HepG2 (cell line): ENCODE data around the gene ADRM1. TPM values are rescaled to one million over a fixed set of nuclear protein-coding genes. Genes with fewer than 3 reads are reported as not detected.
A peak's percentile ranks its signal among the peaks of the same experiment; 100 is the strongest.

ENCODE experiments used
- ATF2 ChIP-seq: sonication (generic); formaldehyde crosslinking; IDR thresholded peaks from 2 replicates; pipeline ENCODE4 v1.4.0; 2020; ENCODE audit warnings: missing genetic modification reagents
- CERS6 ChIP-seq: sonication (generic); formaldehyde crosslinking; IDR thresholded peaks from 2 replicates; pipeline ENCODE4 v1.5.0; 2020; ENCODE audit warnings: missing genetic modification reagents
- GATAD1 ChIP-seq: IDR thresholded peaks from 2 replicates; pipeline ENCODE4 v1.6.1; 2016; ENCODE audit warnings: missing genetic modification reagents, missing compliant biosample characterization
- GMEB1 ChIP-seq: sonication (generic); formaldehyde crosslinking; IDR thresholded peaks from 2 replicates; pipeline ENCODE4 v1.5.1; 2020; ENCODE audit warnings: missing genetic modification reagents, mild to moderate bottlenecking, borderline replicate concordance
- HOMEZ ChIP-seq: IDR thresholded peaks from 2 replicates; pipeline ENCODE4 v1.6.1; 2016; ENCODE audit warnings: low read depth
- IRX3 ChIP-seq: sonication (generic); formaldehyde crosslinking; IDR thresholded peaks from 2 replicates; pipeline ENCODE4 v1.8.1; 2023; ENCODE audit warnings: mild to moderate bottlenecking, low read depth, missing genetic modification reagents, borderline replicate concordance
- MNT ChIP-seq: fragments of 450-650 bp; IDR thresholded peaks from 2 replicates; pipeline ENCODE4 v1.6.1; 2016
- NBN ChIP-seq: fragments of 450-650 bp; conservative IDR thresholded peaks from 2 replicates; pipeline ENCODE4 v1.6.1; 2017
- RBFOX2 ChIP-seq: fragments of 200-400 bp; formaldehyde crosslinking; IDR thresholded peaks from 2 replicates; pipeline ENCODE4 v1.6.1; 2017; ENCODE audit warnings: low read depth, mild to moderate bottlenecking, low read length
- SMARCE1 ChIP-seq: fragments of 450-650 bp; IDR thresholded peaks from 2 replicates; pipeline ENCODE4 v1.6.1; 2017; ENCODE audit warnings: borderline replicate concordance
- SP2 ChIP-seq: sonication (generic); formaldehyde crosslinking; IDR thresholded peaks from 2 replicates; pipeline ENCODE4 v1.5.1; 2020; ENCODE audit warnings: mild to moderate bottlenecking, missing genetic modification reagents
- UBTF ChIP-seq: sonication (generic); formaldehyde crosslinking; IDR thresholded peaks from 2 replicates; pipeline ENCODE4 v1.4.0; 2020; ENCODE audit warnings: mild to moderate bottlenecking, missing genetic modification reagents
- ZBTB1 ChIP-seq: sonication (generic); formaldehyde crosslinking; IDR thresholded peaks from 2 replicates; pipeline ENCODE4 v1.4.0; 2020; ENCODE audit warnings: missing genetic modification reagents, borderline replicate concordance
- ZBTB2 ChIP-seq: sonication (generic); formaldehyde crosslinking; IDR thresholded peaks from 2 replicates; pipeline ENCODE4 v1.8.0; 2022; ENCODE audit warnings: low read depth, missing genetic modification reagents
- ZNF337 ChIP-seq: sonication (generic); formaldehyde crosslinking; IDR thresholded peaks from 2 replicates; pipeline ENCODE4 v1.5.1; 2020; ENCODE audit warnings: missing genetic modification reagents, low read depth, mild to moderate bottlenecking, borderline replicate concordance
- ZNF580 ChIP-seq: IDR thresholded peaks from 2 replicates; pipeline ENCODE4 v1.6.1; 2016; ENCODE audit warnings: low read depth, borderline replicate concordance
- ZNF616 ChIP-seq: sonication (generic); formaldehyde crosslinking; IDR thresholded peaks from 2 replicates; pipeline ENCODE4 v1.5.0; 2020; ENCODE audit warnings: low read depth, mild to moderate bottlenecking, missing genetic modification reagents
- polyA plus RNA-seq, 8 experiments: library from polyadenylated mRNA; depleted of rRNA in 3 of 8; stranded (reverse) in 7 of 8; unstranded in 1 of 8; fragments of >200 nt; fragmentation: Illumina TruSeq in 4 of 8; extraction: Trizol in 4 of 8; gene quantifications; 2 replicates each; pipeline versions ENCODE4 v1.2.1 to v1.2.3, GENCODE V29; 2011 to 2016; ENCODE audit warnings: low read depth in 4 of 8, missing spikeins in 1 of 8, mixed read lengths in 1 of 8; ENCODE audit not compliant: insufficient read depth in 1 of 8
- total RNA-seq, 5 experiments: library from RNA; depleted of rRNA; stranded (reverse); fragments of >200 nt; fragmentation: Illumina TruSeq; extraction: Trizol; gene quantifications; 2 replicates each; pipeline ENCODE4 v1.2.3, GENCODE V29; 2016; ENCODE audit warnings: low read depth in 1 of 5

Gene ADRM1
- total and polyA plus RNA-seq, 2 of the 13 experiments (the other 11 are each of a cell fraction or from before 2014, with no cell fraction given): 92.9 to 154 TPM

GRCh38 chr20:62305149-62305764, 2.5 kb downstream of the ADRM1 start (continued):
- TF ChIP-seq UBTF (CRISPR knock-in tag) (no peak), SMARCE1 (no peak), MNT (peak; percentile 79), ZNF616 (CRISPR knock-in tag) (no peak), SP2 (CRISPR knock-in tag) (no peak), HOMEZ (CRISPR knock-in tag) (no peak; the same call in 1 of the 2 replicates), ZBTB2 (CRISPR knock-in tag) (no peak), GMEB1 (CRISPR knock-in tag) (0 out of 2 replicates have a peak, but pooled peaks have one; percentile 19), ZNF337 (CRISPR knock-in tag) (no peak), NBN (no peak), ZNF580 (CRISPR knock-in tag) (no peak), GATAD1 (CRISPR knock-in tag) (0 out of 2 replicates have a peak, but pooled peaks have one; percentile 20), RBFOX2 (peak; percentile 51; the same call in 1 of the 2 replicates), ATF2 (CRISPR knock-in tag) (no peak), ZBTB1 (CRISPR knock-in tag) (peak; percentile 95), IRX3 (CRISPR knock-in tag) (no peak), CERS6 (no peak)
